Testis (tissue), 2 donors: ENCODE results near the gene DCP1A.

Source experiments
- POLR2A ChIP-seq: fragments of 450-650 bp; IDR thresholded peaks from one replicate; pipeline ENCODE4 v1.6.1; 2017; ENCODE audit warnings: antibody characterized with exemption, mild to moderate bottlenecking, moderate library complexity
- TF ChIP-seq, protein P1 (sequence below), 3 experiments: fragments of 450-650 bp in 2 of 3; fragments of 200-600 bp in 1 of 3; sonication (generic) in 1 of 3; IDR thresholded peaks; one replicate each; pipeline ENCODE4 v1.5.1; 2016 to 2019; ENCODE audit warnings: antibody characterized with exemption in 3 of 3, mild to moderate bottlenecking in 2 of 3, moderate library complexity in 1 of 3

DNA sequence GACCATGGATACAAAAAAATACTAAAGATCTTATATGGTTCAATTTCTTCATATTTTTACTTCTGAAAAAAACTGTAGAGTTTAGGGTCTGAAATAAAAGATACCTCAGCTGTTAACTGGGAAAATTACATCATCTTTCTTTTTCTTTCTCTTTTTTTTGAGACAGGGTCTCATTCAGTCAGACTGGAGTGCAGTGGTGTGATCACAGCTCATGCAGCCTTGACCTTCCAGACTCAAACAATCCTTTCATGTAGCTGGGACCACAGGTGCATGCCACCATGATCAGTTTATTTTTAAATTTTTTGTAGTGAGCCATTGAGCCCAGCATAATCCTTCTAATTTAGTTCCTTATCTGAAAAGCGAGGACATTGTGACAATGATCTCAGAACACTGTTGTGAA, 51.9 kb downstream of the DCP1A start:
- TF ChIP-seq POLR2A = no peak
- TF ChIP-seq, protein P1, sequence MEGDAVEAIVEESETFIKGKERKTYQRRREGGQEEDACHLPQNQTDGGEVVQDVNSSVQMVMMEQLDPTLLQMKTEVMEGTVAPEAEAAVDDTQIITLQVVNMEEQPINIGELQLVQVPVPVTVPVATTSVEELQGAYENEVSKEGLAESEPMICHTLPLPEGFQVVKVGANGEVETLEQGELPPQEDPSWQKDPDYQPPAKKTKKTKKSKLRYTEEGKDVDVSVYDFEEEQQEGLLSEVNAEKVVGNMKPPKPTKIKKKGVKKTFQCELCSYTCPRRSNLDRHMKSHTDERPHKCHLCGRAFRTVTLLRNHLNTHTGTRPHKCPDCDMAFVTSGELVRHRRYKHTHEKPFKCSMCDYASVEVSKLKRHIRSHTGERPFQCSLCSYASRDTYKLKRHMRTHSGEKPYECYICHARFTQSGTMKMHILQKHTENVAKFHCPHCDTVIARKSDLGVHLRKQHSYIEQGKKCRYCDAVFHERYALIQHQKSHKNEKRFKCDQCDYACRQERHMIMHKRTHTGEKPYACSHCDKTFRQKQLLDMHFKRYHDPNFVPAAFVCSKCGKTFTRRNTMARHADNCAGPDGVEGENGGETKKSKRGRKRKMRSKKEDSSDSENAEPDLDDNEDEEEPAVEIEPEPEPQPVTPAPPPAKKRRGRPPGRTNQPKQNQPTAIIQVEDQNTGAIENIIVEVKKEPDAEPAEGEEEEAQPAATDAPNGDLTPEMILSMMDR (IDR thresholded peaks at IDR 0.05) = no peak
